NB4 (cell line): ENCODE measurements around the gene CYBC1.

Experiments used
- CTCF ChIP-seq: IDR thresholded peaks from one replicate; pipeline ENCODE4 v1.5.1; 2012; ENCODE audit warnings: low read depth, low read length
- MAX ChIP-seq: IDR thresholded peaks from 2 replicates; pipeline ENCODE4 v1.6.1; 2011; ENCODE audit warnings: low read depth, low read length
- MYC ChIP-seq: IDR thresholded peaks from 2 replicates; pipeline ENCODE4 v1.6.1; 2011; ENCODE audit warnings: low read depth, low read length
- POLR2A ChIP-seq: IDR thresholded peaks from 2 replicates; pipeline ENCODE4 v1.6.1; 2011; ENCODE audit warnings: mild to moderate bottlenecking; ENCODE audit not compliant: insufficient read length; ENCODE audit errors: extremely low read depth

- TF ChIP-seq CTCF (no peak), MAX (no peak), MYC (no peak), POLR2A (no peak)
Observed at GRCh38 chr17:82435103-82435502, 15.4 kb downstream of the CYBC1 start.
